Glomerular visceral epithelial cell (primary cell): ENCODE results near the gene SEC14L1.
"Not testable (repeated sequence)": the region's sequence is repeated elsewhere in the genome, so short reads cannot be mapped to it uniquely, and the experiment has no call there.

Experiments used
- DNase-seq: peaks from one replicate; pipeline ENCODE4 v3.0.0-alpha.2; 2016; ENCODE audit errors: extremely low spot score

SEC14L1 gene

DNA sequence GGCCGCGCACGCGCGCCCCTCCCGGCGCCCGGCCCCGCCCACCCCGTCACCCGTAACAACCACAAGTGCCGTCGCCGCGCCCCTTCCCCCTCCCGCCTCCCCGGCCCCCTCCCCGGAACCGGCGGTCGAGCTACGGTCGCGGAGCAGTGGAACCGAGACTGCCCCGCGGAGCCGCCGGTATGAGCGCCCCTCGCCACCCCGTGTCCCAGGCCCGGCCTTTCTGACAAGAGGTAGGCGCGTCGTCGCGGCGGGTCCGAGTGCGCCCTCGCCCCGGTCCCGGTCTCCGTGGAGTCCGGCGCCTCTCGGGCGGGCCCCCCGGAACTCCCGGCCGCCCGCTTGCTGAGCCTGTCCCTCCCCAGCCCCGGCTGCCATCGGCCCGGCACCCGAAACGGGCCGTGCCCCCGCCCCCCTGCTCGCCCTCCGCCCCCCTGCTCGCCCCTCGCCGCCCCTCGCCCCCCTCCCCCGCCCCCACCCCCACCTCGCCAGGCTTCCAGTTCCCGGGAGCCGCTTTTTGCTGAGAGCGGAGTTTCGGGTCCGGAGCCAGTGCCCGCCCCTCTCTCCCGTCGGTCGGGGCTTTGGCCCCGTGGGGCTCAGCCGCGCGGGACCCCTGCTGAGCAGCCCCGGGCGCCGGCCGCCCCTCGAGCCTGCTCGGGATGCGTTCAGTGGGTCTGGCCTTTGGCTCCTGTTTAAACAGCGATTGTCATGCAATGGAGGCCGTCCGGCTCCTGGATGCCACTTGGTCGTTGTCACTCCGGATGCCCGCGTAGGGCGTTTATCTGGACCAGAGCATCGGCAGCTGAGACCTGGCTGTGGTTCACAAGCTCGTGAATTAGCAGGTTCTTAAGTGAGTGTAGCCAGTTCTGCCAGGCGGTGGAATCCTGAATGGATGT lies at the start of gene SEC14L1:
TSS of gene SEC14L1 (plus strand) at position 92 of the 890 bp plus-strand sequence. CDS start 2,628 bp downstream, outside the sequence.
- peak; percentile 48 for DNase-seq

DNA sequence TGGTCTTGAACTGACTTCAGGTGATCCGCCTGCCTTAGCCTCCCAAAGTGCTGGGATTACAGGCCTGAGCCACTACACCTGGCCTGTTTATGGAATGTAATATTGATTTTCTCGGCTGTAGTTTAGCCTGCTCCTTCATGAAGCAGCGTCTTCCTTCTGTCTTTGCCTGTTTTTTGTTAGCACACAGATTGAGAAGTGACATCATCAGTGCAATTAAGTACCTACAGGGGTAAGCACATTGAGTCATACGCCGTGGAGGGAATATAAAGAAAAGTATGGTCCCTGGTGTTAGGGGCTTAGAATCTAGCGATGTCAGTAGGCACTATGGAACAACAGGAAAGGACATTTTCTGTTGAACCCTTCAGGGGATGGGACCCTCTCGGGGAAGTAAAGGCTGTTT lies 48.7 kb upstream of the SEC14L1 start:
- DNase-seq: no peak

DNA sequence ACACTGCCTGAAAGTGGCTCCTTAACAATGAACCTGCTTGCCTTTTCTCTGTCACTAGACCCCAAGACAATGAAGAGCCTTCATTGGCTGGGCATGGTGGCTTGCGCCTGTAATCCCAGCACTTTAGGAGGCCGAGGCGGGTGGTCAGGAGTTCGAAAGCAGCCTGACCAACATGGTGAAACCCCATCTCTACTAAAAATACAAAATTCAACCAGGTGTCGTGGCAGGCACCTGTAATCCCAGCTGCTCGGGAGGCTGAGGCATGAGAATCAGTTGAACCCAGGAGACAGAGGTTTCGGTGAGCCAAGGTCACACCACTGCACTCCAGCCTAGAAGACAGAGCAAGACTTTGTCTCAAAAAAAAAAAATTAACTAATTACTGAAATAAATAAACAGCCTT lies 45.3 kb upstream of the SEC14L1 start:
- no peak for DNase-seq

DNA sequence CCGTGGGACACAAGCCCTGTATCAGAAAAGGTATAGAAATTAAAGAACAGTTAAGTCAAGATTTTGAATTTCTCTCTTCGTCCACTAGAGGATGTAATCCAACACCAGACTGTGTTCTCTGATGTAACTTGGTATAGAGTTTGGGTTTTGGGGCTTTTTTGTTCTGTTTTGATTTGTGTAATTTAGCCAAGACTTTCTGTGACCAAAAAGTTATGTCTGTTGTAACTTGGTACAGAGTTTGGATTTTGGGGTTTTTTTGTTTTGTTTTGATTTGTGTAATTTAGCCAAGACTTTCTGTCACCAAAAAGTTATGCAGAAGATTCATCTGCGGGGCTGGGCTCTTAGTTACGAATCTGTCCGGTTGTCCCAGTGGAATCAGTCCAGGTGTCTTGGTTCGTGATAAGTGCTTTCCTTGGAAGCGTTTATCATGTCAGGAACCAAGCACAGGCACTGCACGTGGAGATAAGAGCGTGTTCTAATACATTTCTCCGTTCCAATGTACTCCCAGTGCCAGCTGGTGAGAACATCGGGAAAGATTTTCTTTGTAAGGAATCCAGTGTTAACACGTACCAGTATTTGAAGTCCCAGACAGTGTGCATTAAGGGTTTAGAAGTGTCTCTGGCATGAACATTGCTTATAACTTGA lies 44.1 kb upstream of the SEC14L1 start:
- peak; percentile 25 for DNase-seq

DNA sequence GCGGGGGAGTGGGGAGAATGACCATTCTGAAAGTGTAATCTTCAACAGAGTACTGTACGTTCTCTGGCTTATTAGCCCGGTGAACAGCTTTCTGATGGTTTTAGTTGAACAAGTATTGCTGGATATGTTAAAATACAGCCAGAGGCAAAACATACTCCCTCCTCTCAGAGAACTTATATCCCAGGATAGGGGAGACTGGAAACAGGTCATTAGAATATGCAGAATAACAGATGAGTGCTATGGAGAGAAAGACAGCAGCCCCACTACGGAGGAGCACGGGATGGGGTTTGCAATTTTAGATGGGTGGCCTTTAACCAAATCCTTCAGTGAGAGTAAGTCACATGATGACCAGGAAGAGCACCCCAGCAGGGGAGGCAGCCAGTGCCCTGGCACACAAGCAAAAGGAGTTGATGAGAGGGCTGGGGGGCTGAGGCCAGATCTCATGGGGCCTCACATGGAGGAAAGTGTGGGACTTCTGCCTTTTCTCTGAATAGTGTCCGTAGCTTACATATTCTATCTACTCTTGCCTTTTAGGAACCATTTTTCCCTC lies 43.1 kb upstream of the SEC14L1 start:
- DNase-seq: no peak

DNA sequence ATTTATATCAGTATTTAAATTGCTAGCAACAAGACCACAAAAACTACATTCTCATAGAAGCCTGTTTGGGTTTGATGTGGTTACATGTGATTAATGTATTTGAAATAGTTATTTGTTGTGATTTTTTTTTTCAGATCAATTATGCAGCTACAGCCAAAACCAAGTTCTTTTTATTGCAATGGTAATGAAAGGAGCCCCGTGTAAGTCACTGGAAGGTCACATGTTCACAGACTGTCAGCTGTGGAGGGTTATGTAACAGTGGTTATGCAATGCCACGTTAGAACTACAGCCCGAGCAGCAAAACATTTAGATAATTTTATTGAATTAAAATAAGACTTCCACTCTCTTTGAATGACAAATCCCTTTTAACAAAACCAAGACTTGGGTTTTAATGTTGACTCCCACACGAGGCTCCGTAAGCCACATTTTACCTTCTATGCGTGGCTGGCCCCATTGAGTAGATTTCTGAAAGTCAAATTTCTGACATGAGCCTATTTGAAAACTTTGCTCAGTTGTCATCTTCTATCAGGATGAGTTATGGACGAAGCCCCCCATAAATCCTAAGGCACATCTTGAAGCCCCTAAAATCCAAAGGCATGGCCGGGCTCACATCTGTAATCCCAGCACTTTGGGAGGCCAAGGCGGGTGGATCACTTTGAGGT lies 41.8 kb upstream of the SEC14L1 start:
- no peak for DNase-seq

DNA sequence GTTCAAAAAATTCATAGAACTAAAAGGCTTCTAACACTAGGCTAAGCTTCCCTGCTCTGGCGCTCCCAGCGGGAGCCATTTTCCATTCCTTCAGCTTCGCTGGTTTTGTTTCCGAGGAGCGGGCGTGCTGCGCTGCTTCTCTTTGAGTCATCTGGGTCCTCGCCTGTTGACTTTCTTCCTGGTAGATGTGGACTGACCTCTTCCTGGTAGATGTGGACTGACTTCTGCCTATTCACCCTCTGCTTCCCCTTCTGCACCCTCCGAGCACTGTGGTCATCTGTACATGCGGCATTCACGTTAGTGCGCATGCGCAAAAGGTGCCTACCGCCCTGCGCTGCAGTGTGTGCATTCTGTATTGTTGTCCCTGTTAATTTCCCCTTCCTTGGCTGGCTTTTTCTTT lies 40.8 kb upstream of the SEC14L1 start:
- DNase-seq: no peak

DNA sequence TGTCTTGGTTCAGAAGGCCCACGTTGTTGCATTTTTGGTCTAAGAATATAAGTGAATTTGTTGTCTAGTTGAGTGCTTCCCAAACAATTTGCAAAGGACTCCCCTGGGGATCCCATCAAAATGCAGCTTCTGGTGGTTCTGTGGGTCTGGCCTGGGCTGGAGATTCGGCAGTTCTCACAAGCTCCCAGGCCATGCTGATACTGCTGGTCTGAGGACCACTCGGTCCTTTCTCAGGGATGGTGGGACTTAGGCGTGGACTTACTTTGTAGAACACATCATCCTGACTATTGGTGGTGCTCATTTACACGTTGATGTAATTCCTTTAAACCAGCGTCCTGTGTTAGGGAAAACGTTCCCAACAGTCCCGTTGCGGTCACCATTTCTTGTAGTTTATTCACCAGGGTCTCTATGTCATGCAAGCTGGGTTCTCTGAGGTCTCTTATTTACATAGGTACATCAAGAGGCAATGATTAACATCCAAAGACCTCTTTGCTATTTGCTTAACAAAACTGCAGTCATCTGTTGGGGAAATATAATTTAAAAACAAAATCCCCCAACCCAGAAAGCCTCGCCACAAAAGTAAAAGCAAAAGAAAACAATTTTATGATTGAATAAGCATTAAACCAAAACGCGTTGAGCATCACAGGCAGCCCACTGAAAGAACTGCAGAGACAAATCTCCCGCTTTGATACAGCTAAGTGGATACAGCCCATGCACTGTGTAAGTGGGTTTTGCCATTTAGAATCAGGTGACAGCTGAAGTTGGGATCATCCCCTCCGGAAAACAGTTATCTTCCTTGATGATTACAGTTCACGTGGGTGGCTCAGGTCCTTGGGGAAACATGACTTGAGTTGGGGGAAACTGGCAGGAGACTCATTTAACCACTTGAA lies 39.0 kb upstream of the SEC14L1 start:
- DNase-seq: no peak

DNA sequence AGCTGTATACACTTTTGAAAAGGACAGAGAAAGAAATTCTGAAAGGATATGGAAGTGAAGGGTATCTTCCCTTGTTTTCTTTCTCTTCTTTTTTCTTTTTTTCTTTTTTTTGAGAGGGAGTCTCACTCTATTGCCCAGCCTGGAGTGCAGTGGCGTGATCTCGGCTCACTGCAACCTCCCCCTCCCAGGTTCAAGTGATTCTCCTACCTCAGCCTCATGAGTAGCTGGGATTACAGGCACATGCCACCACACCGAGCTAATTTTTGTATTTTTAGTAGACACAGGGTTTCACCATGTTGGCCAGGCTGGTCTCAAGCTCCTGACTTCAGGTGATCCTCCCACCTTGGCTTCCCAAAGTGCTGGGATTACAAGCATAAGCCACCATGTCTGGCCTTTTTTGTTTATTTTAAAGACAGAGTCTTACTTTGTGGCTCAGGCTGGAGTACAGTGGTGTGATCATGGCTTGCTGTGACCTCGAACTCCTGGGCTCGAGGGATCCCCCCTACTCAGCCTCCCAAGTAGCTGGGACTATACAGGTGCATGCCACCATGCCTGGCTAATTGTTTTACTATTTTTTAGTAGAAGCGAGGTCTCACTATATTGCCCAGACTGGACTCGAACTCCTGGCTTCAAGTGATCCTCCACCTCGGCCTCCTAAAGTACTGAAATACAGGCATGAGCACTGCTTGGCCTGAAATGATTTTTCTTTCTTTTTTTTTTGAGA lies 38.2 kb upstream of the SEC14L1 start:
- DNase-seq: not testable (repeated sequence)

DNA sequence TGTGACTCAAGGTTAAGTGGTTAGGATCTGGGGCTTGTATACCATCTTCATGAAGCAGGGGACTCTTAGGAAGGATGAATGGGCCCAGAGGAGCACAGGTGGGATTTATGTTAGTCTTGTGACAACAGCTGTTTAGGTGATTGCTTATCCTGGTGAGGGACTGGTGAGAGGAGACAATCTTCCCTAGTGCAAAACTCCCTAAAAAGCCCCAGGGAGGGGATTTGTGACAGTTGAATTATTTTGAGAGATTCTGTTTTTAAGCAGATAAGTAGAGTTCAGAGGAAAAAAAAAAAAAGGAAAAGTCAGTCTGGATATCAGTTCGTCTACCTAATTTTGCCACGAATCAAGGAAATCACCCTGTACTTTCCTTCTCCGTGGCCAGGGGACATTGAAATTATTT lies 35.1 kb upstream of the SEC14L1 start:
- DNase-seq: no peak

DNA sequence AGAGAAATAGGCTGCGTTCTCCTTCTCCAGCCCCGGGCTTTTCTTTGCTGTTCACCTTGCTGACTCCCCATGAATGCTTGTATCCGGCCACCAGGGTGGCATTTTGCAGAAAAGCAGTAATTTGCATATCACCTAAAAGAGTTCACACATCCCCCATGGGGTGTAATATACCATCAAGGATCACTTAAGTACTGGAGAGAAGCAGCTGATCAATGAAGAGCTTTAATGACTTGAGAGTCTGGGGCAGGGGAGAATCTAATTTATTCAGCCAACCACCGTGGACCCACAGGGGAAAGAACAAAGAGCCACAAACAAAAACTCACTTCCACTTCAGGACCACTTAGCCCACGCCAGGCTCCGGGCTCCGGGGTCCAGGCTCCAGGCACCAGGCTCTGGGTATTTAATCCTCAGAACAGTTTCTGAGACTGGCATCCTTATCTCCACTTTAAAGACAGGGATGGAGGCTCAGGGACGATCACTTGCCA lies 33.9 kb upstream of the SEC14L1 start:
- DNase-seq: no peak

DNA sequence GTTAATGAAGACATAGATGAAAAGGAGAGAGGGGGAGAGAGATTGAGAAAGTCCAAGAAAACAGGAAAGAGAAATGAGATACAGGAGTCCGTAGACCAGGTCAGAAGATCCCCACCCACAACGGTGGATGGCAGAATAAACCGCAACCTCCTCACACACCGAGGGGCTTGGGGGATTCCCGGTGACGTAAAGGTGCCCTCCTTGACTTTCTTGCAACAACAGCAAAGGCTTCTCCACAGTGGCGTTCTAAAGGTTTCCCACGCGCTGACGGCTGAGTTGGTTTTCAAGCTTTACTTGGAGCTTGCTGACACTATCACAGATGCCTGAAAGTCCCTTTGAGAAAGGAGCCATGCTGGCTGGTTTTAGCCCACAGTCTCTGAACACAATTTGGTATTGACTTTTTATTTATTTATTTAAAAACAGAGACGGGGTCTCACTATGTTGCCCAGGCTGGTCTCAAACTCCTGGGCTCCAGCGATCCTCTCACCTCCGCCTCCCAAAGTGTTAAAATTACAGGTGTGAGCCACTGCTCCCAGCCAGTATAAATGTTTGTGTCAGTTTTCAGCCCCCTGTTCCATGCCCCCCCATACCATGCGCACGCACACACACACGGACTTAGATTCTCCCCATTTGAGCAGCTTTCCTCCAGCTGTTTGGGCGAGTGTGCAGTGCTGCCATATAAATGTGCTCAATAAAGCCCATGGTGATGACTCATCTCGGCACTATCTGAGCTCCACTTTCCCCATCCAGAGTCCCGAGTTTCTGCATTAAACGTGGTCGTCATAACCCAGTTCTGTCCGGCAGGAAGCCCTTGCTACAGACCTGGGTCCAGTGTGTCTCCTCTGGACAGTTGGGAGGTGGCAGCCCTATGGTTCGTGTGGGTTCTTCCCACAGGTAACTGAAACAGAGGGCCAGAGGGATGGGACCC lies 33.0 kb upstream of the SEC14L1 start:
- DNase-seq: no peak

DNA sequence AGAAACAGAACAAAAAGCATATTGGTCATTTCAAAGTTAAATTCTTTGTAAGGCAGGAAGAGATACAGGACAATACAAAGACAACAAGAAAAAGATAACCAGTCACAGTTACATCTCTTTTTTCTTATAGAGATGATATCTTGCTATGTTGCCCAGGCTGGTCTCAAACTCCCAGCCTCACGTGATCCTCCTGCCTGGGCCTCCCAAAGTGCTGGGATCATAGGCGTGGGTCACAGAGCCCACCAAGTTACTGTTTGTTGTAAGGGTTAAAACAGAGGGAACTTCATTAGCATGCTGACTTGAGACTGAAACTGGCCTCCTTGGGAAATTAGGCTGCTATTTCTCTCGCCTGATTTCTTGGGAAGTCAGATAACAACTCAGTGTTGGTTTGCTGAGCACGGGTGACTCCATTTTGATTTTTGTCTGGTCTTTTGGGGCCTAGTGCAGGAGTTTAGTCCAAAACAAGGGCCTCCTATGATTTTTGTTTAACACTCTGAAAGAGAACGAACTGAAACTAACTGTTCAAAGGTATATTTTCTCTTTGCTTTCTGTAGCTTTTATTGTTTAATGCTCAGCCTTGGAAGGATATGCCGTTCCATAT lies 31.5 kb upstream of the SEC14L1 start:
- no peak for DNase-seq

DNA sequence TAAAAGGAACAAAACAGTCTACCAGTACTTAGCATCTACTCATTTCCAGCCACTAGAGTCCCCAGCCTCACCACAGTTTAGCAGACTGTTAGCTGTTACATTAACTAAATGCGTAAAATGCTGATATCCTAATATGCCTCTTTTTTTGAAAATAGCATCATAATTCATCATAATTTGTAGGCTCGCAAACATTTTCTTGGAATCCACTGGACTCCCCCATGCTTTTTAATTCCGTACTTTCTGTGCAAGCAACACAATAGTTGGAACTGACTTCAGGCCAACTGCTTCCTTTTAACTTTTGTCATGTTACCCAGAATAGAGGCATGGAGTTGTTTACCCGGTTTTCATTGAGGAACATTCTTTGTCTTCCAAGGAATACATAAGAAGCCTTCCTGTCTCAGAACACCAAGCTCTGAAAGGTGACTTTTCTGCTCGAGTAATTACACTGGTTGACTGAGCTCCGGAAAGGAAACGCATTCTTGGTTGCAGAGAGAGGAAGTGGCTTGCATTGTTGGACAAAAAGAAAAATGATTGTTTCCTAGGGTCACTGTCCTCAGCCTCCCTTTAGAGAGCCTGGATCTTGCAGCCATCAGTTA lies 30.9 kb upstream of the SEC14L1 start:
- peak; percentile 70 for DNase-seq

DNA sequence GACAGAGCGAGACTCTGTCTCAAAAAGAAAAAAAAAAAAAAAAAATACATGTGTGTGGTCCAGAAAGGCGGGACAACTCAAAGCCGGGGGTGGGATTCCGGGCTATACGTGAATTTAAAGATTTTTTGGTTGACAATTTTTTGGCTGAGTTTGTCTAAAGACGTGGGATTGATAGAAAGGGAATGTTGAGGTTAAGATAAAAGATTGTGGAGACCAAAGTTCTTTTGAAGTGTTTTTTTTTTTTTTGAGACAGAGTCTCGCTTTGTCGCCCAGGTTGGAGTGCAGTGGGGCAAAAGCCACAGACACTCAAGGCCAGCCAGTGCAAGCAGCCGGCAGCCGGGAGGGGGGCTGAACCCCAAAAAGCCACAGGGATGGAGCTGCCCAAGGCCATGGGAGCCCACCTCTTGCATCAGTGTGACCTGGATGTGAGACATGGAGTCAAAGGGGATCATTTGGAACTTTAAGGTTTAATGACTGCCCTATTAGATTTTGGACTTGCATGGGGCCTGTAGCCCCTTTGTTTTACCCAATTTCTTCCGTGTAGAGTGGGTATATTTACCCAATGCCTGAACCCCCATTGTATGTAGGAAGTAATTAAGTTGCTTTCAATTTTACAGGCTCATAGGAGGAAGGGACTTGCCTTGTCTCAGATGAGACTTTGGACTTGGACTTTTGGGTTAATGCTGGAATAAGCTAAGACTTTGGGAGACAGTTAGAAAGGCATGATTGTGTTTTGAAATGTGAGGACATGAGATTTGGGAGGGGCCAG lies 29.4 kb upstream of the SEC14L1 start:
- DNase-seq: not testable (repeated sequence)

DNA sequence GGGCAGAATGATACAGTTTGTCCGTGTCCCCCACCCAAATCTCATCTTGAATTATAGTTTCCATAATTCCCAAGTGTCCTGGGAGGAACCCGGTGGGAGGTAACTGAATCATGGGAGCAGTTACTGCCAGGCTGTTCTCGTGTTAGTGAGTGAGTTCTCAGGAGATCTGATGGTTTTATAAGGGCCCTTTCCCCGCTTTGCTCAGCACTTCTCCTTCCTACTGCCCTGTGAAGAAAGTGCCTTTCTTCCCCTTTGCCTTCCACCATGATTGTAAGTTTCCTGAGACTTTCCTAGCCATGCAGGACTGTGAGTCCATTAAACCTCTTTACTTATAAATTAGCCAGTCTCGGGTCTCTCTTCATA lies 28.9 kb upstream of the SEC14L1 start:
- DNase-seq: no peak

DNA sequence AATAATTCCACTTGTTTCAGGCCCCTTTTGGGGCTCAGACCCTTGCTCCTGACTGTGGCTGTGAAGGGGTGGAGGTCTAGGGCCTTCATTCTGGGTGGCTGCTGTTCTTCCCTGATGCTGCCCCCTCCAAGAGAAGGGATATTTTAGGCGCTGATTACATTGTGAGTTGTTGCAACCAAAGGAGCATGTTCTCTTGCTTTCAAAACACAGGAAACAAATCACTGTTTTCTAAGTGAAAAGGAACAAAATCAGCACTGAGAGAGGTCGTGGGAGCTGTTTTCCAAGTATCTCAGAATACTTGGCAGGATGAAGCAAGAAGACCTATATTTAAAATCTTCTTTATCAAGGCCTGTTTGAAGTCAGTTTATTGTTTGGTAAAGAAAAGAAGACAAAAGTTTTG lies 25.3 kb upstream of the SEC14L1 start:
- DNase-seq: no peak

DNA sequence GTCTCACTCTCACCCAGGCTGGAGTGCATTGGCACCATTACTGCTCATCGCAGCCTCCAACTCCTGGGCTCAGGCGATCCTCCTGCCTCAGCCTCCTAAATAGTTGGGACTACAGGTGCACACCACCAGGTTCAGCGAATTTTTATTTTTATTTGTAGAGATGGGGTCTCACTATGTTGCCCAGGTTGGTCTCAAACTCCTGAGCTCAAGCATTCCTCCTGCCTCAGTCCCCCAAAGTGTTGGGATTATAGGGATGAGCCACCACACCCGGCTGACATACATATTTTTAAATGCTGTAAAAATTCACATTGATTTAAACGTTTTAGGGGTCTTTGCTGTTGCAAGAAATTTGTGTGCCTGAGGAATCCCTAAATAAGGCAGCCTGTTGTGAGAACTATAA lies 24.8 kb upstream of the SEC14L1 start:
- no peak for DNase-seq
